Right ventricle myocardium superior (tissue), 1 donor: ENCODE measurements around the gene MED8. TPM values are rescaled to one million over a fixed set of nuclear protein-coding genes. Genes with fewer than 3 reads are reported as not detected.

ENCODE experiments used
- ATAC-seq: fragments of 200-7000 bp; cut with Tn5 transposase; one replicate; pipeline ENCODE4 v1.9.1; 2020; ENCODE audit warnings: mild to moderate bottlenecking; ENCODE audit not compliant: poor library complexity
- DNase-seq: peaks from one replicate; pipeline ENCODE4 v3.0.0-alpha.2; 2020
- intact Hi-C: fragments of 100-400 bp; cut with DNase I; formaldehyde crosslinking; loops from one replicate; pipeline ENCODE4 v1.11.2; 2022
- long read RNA-seq: library from polyadenylated mRNA; unstranded; transcript quantifications from one replicate; pipeline ENCODE4 v2.0.0, GENCODE V29; 2021
- total RNA-seq: library from RNA; stranded (reverse); fragmentation: NEBNext Ultra II Directional; extraction: Animal tissue kit (Norgen Biotek cat#: 25700); gene quantifications from one replicate; pipeline ENCODE4 v1.2.1, GENCODE V29; 2021
- donor health status: DM: no; HTN: yes; CAD: no; lungs with severe emphysema.

Gene MED8
- 16.5 TPM for total RNA-seq
- long read RNA-seq, transcript MED8-203 (7 exons, 1,924 nt): major isoform, 27 of 31 reads
- long read RNA-seq, partial matches to known transcripts: 2 of 31 reads
- long read RNA-seq, other reads (novel, unspliced or antisense): 0 of 31 reads

GRCh38 chr1:43389326-43390313, at the start of gene MED8, which contains the start of gene SZT2:
TSS of gene MED8 (minus strand) at chr1:43389800. CDS start at chr1:43389764, 36 bp downstream.
TSS of gene SZT2 (plus strand) at chr1:43389899. CDS start at chr1:43389969, 70 bp downstream.
- intact Hi-C loops: no loop called here
- DNase-seq: peak; percentile 98
- peak; percentile 100 for ATAC-seq

GRCh38 chr1:43438953-43439581, 49.5 kb upstream of the MED8 start:
- ATAC-seq: no peak
- no peak for DNase-seq
- intact Hi-C loops: no loop called here

GRCh38 chr1:43438576-43438952, 49.0 kb upstream of the MED8 start:
- intact Hi-C loops: no loop called here
- DNase-seq (no peak), ATAC-seq (no peak)

- DNase-seq (no peak), ATAC-seq (no peak)
- intact Hi-C loops: no loop called here
Measured at GRCh38 chr1:43438006-43438405, 48.4 kb upstream of the MED8 start.

GRCh38 chr1:43437031-43437973, 47.7 kb upstream of the MED8 start:
- ATAC-seq (no peak), DNase-seq (no peak)
- intact Hi-C loops: no loop called here

GRCh38 chr1:43436371-43436770, 46.8 kb upstream of the MED8 start:
- ATAC-seq: no peak

GRCh38 chr1:43435146-43436145, 45.8 kb upstream of the MED8 start:
- no peak for DNase-seq
- ATAC-seq: peak; percentile 82
- intact Hi-C loops: no loop called here

More at GRCh38 chr1:43436371-43436770, 46.8 kb upstream of the MED8 start:
- intact Hi-C loops: no loop called here
- DNase-seq: no peak

GRCh38 chr1:43434256-43434655, 44.7 kb upstream of the MED8 start:
- DNase-seq (no peak), ATAC-seq (no peak)
- intact Hi-C loops: no loop called here

GRCh38 chr1:43432907-43433306, 43.3 kb upstream of the MED8 start:
- intact Hi-C loops: no loop called here
- DNase-seq: no peak
- no peak for ATAC-seq

GRCh38 chr1:43432171-43432860, 42.7 kb upstream of the MED8 start:
- intact Hi-C loops: no loop called here
- DNase-seq (no peak), ATAC-seq (no peak)

- intact Hi-C loops: no loop called here
Measured at GRCh38 chr1:43431676-43432075, 42.1 kb upstream of the MED8 start.

GRCh38 chr1:43430831-43431230, 41.2 kb upstream of the MED8 start:
- DNase-seq: no peak
- ATAC-seq: no peak
- intact Hi-C loops: no loop called here

More at GRCh38 chr1:43431676-43432075, 42.1 kb upstream of the MED8 start:
- DNase-seq (no peak), ATAC-seq (no peak)

- DNase-seq (no peak), ATAC-seq (no peak)
- intact Hi-C loops: no loop called here
Measured at GRCh38 chr1:43427941-43428340, 38.3 kb upstream of the MED8 start.

- no peak for DNase-seq
- intact Hi-C loops: no loop called here
- ATAC-seq: no peak
Measured at GRCh38 chr1:43427524-43427923, 37.9 kb upstream of the MED8 start.

GRCh38 chr1:43426221-43426620, 36.6 kb upstream of the MED8 start:
- DNase-seq (no peak), ATAC-seq (no peak)
- intact Hi-C loops: no loop called here

GRCh38 chr1:43425045-43425444, 35.4 kb upstream of the MED8 start:
- intact Hi-C loops: no loop called here
- ATAC-seq (no peak), DNase-seq (no peak)
